Esophagus (tissue), 2 donors: ENCODE data around the gene TMEM175. TPM values are rescaled to one million over a fixed set of nuclear protein-coding genes. Genes with fewer than 3 reads are reported as not detected.

Experiments used
- H3K27ac ChIP-seq, 2 donors: one replicate each; pipeline ENCODE4 v1.5.1; 2013; ENCODE audit warnings: low read depth in 2 of 2, mild to moderate bottlenecking in 2 of 2, inconsistent platforms in 1 of 2, low read length in 1 of 2, moderate library complexity in 1 of 2
- H3K27me3 ChIP-seq, 2 donors: one replicate each; pipeline ENCODE4 v1.6.1; 2013; ENCODE audit warnings: low read length in 2 of 2, control low read depth in 1 of 2, mild to moderate bottlenecking in 1 of 2; ENCODE audit not compliant: insufficient read depth in 2 of 2, control insufficient read depth in 1 of 2
- H3K36me3 ChIP-seq, 2 donors: one replicate each; pipeline ENCODE4 v1.6.1; 2013; ENCODE audit warnings: low read length in 1 of 2; ENCODE audit not compliant: control insufficient read depth in 2 of 2, insufficient read depth in 2 of 2
- H3K4me1 ChIP-seq, 2 donors: one replicate each; pipeline ENCODE4 v1.6.1; 2013; ENCODE audit warnings: low read length in 1 of 2; ENCODE audit not compliant: control insufficient read depth in 2 of 2, insufficient read depth in 2 of 2
- H3K4me3 ChIP-seq, 2 donors: one replicate each; pipeline ENCODE4 v1.5.1; 2013; ENCODE audit warnings: low read length in 2 of 2, mild to moderate bottlenecking in 2 of 2, low read depth in 1 of 2, moderate library complexity in 1 of 2
- H3K9me3 ChIP-seq, 2 donors: one replicate each; pipeline ENCODE4 v1.6.1; 2013; ENCODE audit warnings: mild to moderate bottlenecking in 2 of 2, low read depth in 1 of 2, low read length in 1 of 2, moderate library complexity in 1 of 2; ENCODE audit not compliant: control insufficient read depth in 2 of 2, insufficient read depth in 1 of 2
- WGBS, 2 donors: extraction: QIAGEN DNeasy Blood & Tissue Kit; methylation state at CpG; one replicate each; pipeline ENCODE4 v1.1.7; 2013; 5-methylcytosine and 5-hydroxymethylcytosine counted together
- polyA plus RNA-seq, 2 donors: library from polyadenylated mRNA; stranded (reverse); fragments of 200-250 nt; gene quantifications; one replicate each; pipeline ENCODE4 v1.2.3, GENCODE V29; 2013
- donor health status: healthy with polysubstance abuse.
- donor health status: Bipolar disorder and iron deficiency.

Gene TMEM175
- polyA plus RNA-seq, 2 donors: 16.6 to 32.2 TPM

DNA sequence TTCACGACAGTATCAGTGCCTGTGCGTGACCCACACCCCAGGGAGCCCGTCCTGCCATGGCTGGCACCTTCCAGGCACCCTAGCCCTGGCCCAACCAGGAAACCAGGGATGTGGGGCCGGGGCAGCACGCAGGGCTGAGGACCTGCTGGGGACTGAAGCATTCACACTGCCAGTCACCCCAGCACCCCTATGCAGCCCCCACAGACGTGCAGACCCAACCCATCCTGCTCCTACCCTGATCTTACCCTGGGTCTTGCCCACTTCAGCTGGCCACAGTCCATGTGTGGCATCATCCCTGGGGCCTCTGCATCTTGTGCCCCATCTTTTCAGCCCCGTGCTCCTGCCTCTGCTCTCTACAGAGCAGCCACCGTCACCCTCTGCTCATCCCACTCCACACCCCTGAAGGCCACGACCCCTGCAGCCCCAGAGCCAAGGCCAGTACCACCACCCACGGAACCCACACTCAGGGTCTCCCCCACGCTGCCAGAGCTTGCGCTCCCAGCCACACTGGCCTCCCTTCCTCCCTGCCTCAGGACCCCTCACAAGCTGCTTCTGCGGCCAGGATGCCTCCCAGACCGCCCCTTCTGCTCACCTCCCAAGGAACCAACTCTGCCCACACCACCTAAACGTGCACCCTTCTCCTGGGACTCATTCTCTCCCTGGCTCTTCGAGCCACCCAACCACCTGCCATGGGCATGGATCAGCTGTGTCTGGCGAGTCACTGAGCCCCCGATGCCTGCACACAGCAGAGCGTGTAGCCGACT, 25.7 kb upstream of the TMEM175 start:
- Histone ChIP-seq H3K9me3 (peaks cover 0 to 3% of the 10 kb centered on the region in 2 donors), H3K27me3 (no peaks in the 10 kb centered on the region), H3K36me3 (peaks cover 4 to 52% of the 10 kb centered on the region in 2 donors), H3K4me3 (no peak overlapping the region), H3K4me1 (no peaks in the 10 kb centered on the region), H3K27ac (no peak overlapping the region)
- WGBS, 2 donors: 94 to 97% methylated on average over 20 of the region's 20 CpGs

DNA sequence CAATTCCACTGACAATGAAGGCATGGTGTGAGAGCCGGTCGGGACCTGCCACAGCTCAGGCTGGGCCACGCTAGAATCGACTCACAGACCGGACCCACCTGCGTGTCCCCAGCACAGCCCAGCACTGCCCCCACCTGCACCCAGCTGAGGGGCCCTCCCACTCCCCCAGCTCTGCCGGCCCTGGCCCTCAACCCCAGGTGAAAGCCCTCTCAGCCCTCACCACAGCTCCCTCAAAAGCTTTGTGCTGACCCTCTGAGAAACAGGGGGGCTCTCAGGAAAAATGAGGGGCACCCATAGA, 25.2 kb upstream of the TMEM175 start:
- H3K36me3 ChIP-seq: peaks cover 4 to 53% of the 10 kb centered on the region in 2 donors
- no peaks in the 10 kb centered on the region for H3K27me3 ChIP-seq
- H3K27ac ChIP-seq: no peak overlapping the region
- WGBS, 2 donors: 94 to 97% methylated on average over 7 of the region's 7 CpGs
- no peak overlapping the region for H3K4me3 ChIP-seq
- peaks cover 0 to 3% of the 10 kb centered on the region in 2 donors for H3K9me3 ChIP-seq
- H3K4me1 ChIP-seq: no peaks in the 10 kb centered on the region

DNA sequence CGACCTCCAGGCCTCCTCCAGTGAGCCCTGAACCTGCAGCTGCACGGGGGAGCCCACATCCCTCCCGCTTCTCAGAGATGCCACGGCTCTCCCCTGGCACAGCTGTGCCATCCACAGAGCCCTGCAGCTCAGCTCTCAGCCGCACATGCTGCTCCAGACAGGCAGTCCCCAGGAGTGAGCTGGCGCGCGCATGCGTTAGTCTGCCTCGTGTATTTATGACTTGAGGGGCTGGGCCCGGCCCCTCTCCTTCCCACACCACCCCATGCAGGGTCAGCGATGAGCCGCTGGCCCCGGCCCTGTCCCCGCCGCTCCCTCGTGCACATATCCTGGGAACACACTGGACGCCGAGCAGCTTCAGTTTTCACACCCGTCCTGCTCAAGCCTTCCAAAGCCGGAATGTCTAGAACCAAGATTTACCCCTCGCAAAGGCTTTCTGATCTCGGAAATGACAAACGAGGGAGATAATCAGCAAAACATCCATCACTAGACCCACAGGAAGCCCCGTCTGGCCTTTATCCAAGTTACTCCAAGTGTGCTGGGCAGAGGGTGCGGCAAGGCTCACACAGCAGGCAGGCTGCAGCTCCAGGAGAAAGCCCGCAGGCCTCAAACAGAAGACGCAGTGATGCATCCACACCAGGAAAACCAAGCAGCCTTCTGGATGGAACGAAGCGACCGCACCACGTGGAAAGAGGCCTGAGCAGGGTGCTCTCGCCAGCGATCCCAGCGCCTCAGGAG, 24.4 kb upstream of the TMEM175 start:
- Histone ChIP-seq H3K27me3 (no peaks in the 10 kb centered on the region), H3K27ac (no peak overlapping the region), H3K4me3 (no peak overlapping the region), H3K36me3 (peaks cover 10 to 59% of the 10 kb centered on the region in 2 donors), H3K9me3 (peaks cover 0 to 3% of the 10 kb centered on the region in 2 donors), H3K4me1 (peaks cover 0 to 2% of the 10 kb centered on the region in 2 donors)
- WGBS, 2 donors: 79 to 84% methylated on average over 34 to 35 of the region's 35 CpGs

DNA sequence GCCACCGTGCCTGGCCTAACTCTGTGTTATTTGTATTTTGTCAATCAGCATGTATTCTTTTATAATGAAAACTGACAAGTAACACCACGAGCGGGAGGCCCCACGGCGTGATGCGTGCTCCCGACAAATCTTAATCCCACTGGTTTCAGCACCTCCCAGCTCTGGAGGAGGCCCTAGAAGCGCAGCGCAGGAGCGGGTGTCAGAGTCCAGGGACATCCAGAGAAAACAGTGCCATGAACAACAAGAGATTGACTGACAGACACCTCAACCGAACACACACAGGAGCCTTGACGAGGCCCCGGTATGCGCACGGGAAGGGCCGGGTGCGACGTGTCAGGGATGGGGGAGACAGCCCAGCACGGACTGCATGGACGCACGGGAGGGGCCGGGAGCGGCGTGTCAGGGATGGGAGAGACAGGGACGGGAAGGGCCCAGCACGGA, 23.1 kb upstream of the TMEM175 start:
- peaks cover 0 to 3% of the 10 kb centered on the region in 2 donors for H3K9me3 ChIP-seq
- H3K4me3 ChIP-seq: no peak overlapping the region
- no peaks in the 10 kb centered on the region for H3K27me3 ChIP-seq
- no peak overlapping the region for H3K27ac ChIP-seq
- 92 to 96% methylated on average over 26 of the region's 26 CpGs for whole genome bisulfite sequencing, 2 donors
- H3K36me3 ChIP-seq: peaks cover 10 to 54% of the 10 kb centered on the region in 2 donors
- peaks cover 0 to 3% of the 10 kb centered on the region in 2 donors for H3K4me1 ChIP-seq

DNA sequence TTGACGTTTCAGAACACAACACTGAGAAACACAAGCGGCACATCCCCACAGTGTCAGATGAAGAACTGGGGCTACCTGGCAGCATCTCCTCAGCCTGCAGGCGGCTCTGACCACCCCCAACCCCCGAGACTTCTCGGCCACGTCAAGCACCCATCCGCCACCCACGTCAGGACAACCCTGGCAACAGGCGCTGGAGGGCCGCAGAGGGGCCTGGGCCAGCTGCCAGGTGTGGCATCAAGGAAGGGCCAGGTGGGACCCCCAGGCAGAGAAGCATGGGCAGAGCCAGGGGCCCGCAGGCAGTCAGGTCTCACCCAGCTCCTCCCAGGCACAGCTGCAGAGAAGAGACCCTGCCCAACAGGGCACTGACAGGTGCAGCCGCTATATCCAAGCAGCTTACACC, 22.4 kb upstream of the TMEM175 start:
- peaks cover 0 to 6% of the 10 kb centered on the region in 2 donors for H3K4me1 ChIP-seq
- H3K36me3 ChIP-seq: peaks cover 10 to 51% of the 10 kb centered on the region in 2 donors
- H3K4me3 ChIP-seq: no peak overlapping the region
- H3K27ac ChIP-seq: no peak overlapping the region
- H3K9me3 ChIP-seq: peaks cover 0 to 3% of the 10 kb centered on the region in 2 donors
- WGBS, 2 donors: 94 to 95% methylated on average over 12 of the region's 12 CpGs
- no peaks in the 10 kb centered on the region for H3K27me3 ChIP-seq

DNA sequence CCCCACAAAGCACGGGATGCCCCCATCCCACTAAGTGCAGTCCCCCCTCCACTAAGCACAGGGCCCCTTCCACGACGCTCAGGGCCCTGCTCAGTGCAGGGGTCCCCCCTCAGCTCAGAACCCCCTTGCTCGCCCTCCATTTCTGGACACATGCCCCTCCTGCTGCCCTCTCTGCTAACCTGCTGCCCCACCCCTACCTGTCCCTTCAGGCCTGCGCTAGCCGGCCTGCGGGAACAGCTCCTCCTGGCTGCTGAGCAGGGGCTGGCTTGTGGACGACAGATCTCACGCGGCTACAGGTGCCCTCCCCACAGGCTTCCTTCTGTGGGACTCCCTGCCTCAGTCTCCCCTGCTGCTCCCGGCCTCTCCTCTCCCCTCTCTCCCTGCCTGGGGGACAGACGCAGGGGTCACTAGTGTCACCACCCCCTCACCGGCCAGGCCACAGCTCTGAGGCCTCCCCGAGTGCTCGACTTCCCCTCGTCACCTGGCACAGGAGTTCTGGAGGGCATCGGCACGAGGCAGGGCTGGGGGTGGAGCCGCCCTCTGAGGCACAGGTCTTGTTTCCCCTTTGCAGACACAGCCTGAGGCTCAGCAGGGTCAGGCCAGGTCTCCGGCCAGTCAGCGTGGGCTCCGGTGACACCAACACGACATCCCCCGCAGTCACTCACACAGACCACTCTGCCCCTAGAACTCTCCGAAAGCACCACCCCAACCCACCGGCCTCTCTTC, 21.7 kb upstream of the TMEM175 start:
- WGBS, 2 donors: 94 to 95% methylated on average over 26 of the region's 26 CpGs
- no peak overlapping the region for H3K27ac ChIP-seq

DNA sequence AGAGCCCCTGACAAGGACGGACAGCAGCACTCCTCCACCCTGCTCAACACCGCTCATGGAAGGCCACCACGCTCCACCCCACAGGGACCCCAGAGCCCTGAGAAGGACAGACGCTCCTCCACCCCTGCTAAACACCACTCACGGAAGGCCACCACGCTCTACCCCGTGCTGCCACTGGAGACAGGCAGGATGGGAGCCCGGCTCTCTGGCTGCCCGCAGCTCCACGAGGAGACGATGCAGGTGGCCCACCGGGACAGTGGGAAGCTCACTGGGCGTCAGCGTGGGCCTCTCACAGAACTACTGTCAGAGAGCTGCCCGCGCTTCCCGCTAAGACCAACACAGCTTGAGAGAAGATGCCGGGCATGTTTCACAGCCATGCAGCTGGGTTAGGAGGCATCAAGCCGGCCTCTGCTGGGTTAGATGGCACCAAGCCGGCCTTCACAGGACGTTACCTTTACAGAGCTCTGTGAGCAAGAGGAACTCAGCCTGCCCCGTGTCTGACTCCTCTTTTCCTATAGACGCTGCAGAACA, 21.0 kb upstream of the TMEM175 start:
- no peak overlapping the region for H3K4me3 ChIP-seq
- peaks cover 0 to 3% of the 10 kb centered on the region in 2 donors for H3K9me3 ChIP-seq
- H3K4me1 ChIP-seq: peaks cover 0 to 9% of the 10 kb centered on the region in 2 donors
- H3K27me3 ChIP-seq: no peaks in the 10 kb centered on the region
- H3K27ac ChIP-seq: no peak overlapping the region
- H3K36me3 ChIP-seq: peaks cover 10 to 43% of the 10 kb centered on the region in 2 donors
- 95 to 96% methylated on average over 23 of the region's 23 CpGs for WGBS, 2 donors

More for the DNA sequence above, 21.7 kb upstream of the TMEM175 start:
- Histone ChIP-seq H3K36me3 (peaks cover 10 to 47% of the 10 kb centered on the region in 2 donors), H3K4me1 (peaks cover 0 to 9% of the 10 kb centered on the region in 2 donors), H3K9me3 (peaks cover 0 to 3% of the 10 kb centered on the region in 2 donors), H3K4me3 (no peak overlapping the region), H3K27me3 (no peaks in the 10 kb centered on the region)

DNA sequence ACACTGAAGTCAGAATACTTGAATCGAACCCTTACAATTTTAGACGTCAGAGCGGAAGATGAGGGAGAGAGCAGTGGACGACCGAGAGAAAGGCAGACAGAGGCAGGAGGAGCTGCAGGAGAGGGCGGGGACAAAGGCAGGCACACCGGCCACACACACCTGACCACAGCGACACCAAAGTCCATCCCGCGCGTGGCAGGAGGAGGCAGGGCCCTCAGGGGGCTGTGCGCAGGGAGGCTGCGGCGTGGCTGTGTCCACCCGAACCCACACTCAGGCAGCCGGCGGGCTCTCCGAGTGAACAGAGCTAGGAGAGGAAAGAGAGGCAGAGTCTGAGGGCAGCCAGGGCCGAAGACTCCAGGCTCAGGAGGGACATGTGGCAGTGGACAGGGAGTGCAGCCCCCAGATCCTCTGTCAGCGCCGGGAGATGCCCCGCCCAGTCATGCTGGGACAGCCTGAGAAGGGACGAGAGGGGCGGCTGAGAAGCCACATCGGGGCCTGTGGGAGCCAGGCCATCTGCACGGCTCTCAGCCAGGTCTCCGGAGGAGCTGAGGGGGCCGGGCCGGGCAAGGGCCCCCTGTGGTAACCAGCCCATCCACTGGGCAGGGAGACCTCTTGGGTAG, 20.3 kb upstream of the TMEM175 start:
- H3K27me3 ChIP-seq: no peaks in the 10 kb centered on the region
- H3K4me3 ChIP-seq: no peak overlapping the region
- H3K27ac ChIP-seq: peak overlapping the region; percentile 62 to 86
- H3K9me3 ChIP-seq: peaks cover 0 to 1% of the 10 kb centered on the region in 2 donors
- WGBS, 2 donors: 90% methylated on average over 28 to 29 of the region's 29 CpGs
- peaks cover 0 to 9% of the 10 kb centered on the region in 2 donors for H3K4me1 ChIP-seq
- peaks cover 10 to 43% of the 10 kb centered on the region in 2 donors for H3K36me3 ChIP-seq
